NCI-H748 treated with DMSO at 0.1 percent for 48 hours (cell line): ENCODE data around the gene NRN1.
"Not testable (repeated sequence)": the region's sequence is repeated elsewhere in the genome, so short reads cannot be mapped to it uniquely, and the experiment has no call there.

ENCODE experiments used
- DNase-seq: peaks from one replicate; lab custom pipeline; 2025; lab: John Stamatoyannopoulos, UW

Gene NRN1

GRCh38 chr6:6006428-6007365, at the start of gene NRN1:
Gene NRN1, minus strand, starts transcription at chr6:6006925. Its CDS starts 176 bp downstream, at chr6:6006749.
- peak; percentile 58 for DNase-seq

GRCh38 chr6:6052216-6052615, 45.5 kb upstream of the NRN1 start:
- no peak for DNase-seq

GRCh38 chr6:6046716-6047115, 40.0 kb upstream of the NRN1 start:
- no peak for DNase-seq

- no peak for DNase-seq
These were observed 33.3 kb upstream of the NRN1 start for GRCh38 chr6:6039946-6040509.

GRCh38 chr6:6037179-6037578, 30.5 kb upstream of the NRN1 start:
- no peak for DNase-seq

- no peak for DNase-seq
These were observed 27.1 kb upstream of the NRN1 start for GRCh38 chr6:6033858-6034257.

GRCh38 chr6:6026513-6027205, 19.9 kb upstream of the NRN1 start:
- no peak for DNase-seq

- DNase-seq: no peak
These were observed 19.0 kb upstream of the NRN1 start for GRCh38 chr6:6025736-6026135.

GRCh38 chr6:6024220-6024619, 17.5 kb upstream of the NRN1 start:
- no peak for DNase-seq

GRCh38 chr6:6022841-6023240, 16.1 kb upstream of the NRN1 start:
- DNase-seq: not testable (repeated sequence)

- peak; percentile 70 for DNase-seq
These were observed 2.1 kb upstream of the NRN1 start for GRCh38 chr6:6008648-6009421.

- DNase-seq: peak; percentile 62
These were observed 1.4 kb upstream of the NRN1 start for GRCh38 chr6:6008089-6008647.

GRCh38 chr6:6007366-6008088, 802 bp upstream of the NRN1 start:
- peak; percentile 81 for DNase-seq

- no peak for DNase-seq
These were observed 708 bp downstream of the NRN1 start for GRCh38 chr6:6006006-6006427.

GRCh38 chr6:6005051-6006005, 1.4 kb downstream of the NRN1 start:
- no peak for DNase-seq

GRCh38 chr6:6004390-6004995, 2.2 kb downstream of the NRN1 start:
- DNase-seq: no peak

- peak; percentile 67 for DNase-seq
These were observed 2.9 kb downstream of the NRN1 start for GRCh38 chr6:6003621-6004366.

- DNase-seq: no peak
These were observed 3.7 kb downstream of the NRN1 start for GRCh38 chr6:6002848-6003620.
